Fibroblast of pulmonary artery (primary cell): ENCODE data around the gene KRTAP10-6.
"Not testable (repeated sequence)": the region's sequence is repeated elsewhere in the genome, so short reads cannot be mapped to it uniquely, and the experiment has no call there.

ENCODE experiments used
- DNase-seq: peaks from one replicate; pipeline ENCODE4 v3.0.0-alpha.2; 2010; ENCODE audit warnings: low read depth
- H3K4me3 ChIP-seq: replicated peaks from 2 replicates; pipeline ENCODE4 v1.5.1; 2011; ENCODE audit warnings: low read depth, mild to moderate bottlenecking, control low read depth, low read length, moderate library complexity
- CTCF ChIP-seq: IDR thresholded peaks from 2 replicates; pipeline ENCODE4 v1.5.1; 2011; ENCODE audit warnings: mild to moderate bottlenecking, control low read depth, low read length, inconsistent platforms; ENCODE audit errors: missing control alignments

KRTAP10-6 gene

DNA sequence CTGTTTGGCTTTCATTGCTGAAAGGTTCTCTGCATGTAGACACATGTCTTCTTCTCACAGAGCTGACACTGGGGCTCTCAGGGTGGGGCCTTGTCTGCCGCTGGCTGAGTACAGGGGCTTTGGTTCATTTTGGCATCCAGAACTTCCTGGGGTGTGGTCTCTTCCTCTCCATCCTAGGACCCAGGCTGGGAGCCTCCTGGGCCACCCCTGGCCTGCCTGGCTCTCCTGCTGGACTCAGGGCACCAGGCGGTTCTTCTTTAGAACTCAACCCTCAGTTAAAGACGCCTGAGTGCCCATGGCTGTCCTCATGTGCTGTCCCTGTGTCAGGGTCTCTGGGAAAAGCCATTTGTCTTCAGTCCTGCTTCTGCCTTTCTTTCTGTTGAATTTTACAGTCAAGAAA lies 6.4 kb downstream of the KRTAP10-6 start:
- DNase-seq, result no peak
- H3K4me3 ChIP-seq, result no peak overlapping the region
- no peak for TF ChIP-seq CTCF

GRCh38 chr21:44583800-44584147 lies 8.5 kb downstream of the KRTAP10-6 start:
- DNase-seq, result no peak
- no peak overlapping the region for H3K4me3 ChIP-seq
- TF ChIP-seq CTCF, result no peak

DNA sequence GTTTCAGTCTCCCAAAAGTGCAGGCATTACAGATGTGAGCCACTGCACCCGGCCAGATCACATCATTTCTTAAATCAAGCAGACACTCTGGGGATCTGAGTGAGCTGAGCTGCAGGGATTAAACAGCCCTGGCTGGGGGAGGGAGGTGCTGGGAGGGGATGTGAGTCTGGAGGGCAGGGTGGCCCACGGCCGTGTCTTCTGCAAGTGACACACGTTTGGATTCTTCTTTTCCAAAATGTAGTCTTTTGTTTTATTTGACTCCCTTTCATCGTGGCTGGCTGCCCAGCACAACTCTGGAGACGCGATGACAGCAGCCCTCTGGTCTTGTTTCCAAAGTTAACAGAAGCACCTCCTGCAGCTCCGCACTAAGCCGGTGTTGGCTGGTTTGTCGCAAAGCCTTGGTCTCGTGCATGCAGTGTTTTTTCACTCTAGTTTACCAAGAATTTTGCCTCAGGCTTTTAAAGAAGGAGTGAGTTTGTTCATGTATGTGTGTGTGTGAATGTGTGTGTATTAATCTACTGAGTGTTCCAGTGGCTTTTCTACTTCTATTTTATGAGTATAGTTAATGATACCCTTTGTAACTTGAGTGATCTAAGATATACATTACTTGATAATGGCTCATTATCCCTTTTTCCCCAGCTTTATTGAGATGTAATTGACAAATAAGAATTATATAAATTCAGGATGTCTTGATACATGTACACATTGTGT lies 9.1 kb downstream of the KRTAP10-6 start:
- no peak overlapping the region for H3K4me3 ChIP-seq
- no peak for DNase-seq
- no peak for TF ChIP-seq CTCF

GRCh38 chr21:44582055-44582454 lies 10.2 kb downstream of the KRTAP10-6 start:
- DNase-seq, result no peak
- no peak for TF ChIP-seq CTCF
- H3K4me3 ChIP-seq, result no peak overlapping the region

DNA sequence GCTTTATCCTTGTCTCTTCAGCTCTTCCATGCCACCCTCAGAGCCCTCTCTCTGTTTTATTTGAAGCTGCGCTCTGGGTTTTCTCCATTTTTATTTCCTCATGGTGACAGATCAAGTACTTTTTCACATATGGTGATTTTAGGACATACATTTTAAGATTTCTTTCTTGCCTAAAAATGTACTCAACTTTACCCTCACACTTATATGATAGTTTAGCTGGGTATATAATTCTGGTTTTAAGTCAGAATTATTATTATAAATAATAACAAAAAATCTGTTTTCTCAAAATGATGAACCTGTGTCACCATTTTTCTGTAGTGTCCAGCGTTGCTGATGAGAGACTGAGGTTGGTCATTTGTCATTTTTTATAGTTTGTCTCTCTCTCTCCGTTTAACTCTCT lies 11.1 kb downstream of the KRTAP10-6 start:
- DNase-seq, result no peak
- H3K4me3 ChIP-seq, result no peak overlapping the region
- no peak for TF ChIP-seq CTCF

GRCh38 chr21:44580231-44580821 lies 12.0 kb downstream of the KRTAP10-6 start, which contains the start of gene KRTAP10-5:
TSS of gene KRTAP10-5 (minus strand) at chr21:44580604. CDS start at chr21:44580578, 26 bp downstream.
- DNase-seq, H3K4me3 ChIP-seq: not testable (repeated sequence)

- no peak for DNase-seq
- H3K4me3 ChIP-seq, result no peak overlapping the region
- TF ChIP-seq CTCF, result no peak
These were observed 12.5 kb downstream of the KRTAP10-6 start for GRCh38 chr21:44579833-44580144.
